Choroid plexus epithelial cell (primary cell): Measurements from ENCODE around the gene WASF2.
A peak's percentile ranks its signal among the peaks of the same experiment; 100 is the strongest.

Source experiments
- DNase-seq: peaks from one replicate; pipeline ENCODE4 v3.0.0-alpha.2; 2010; ENCODE audit warnings: low read depth
- H3K4me3 ChIP-seq: 2 replicates; pipeline ENCODE4 v1.5.1; 2011; ENCODE audit warnings: low read depth, mild to moderate bottlenecking, control low read depth, low read length, moderate library complexity
- TF ChIP-seq, protein P1 (sequence below): conservative IDR thresholded peaks from 2 replicates; pipeline ENCODE4 v1.5.1; 2011; ENCODE audit warnings: low read depth, mild to moderate bottlenecking, control low read depth, inconsistent platforms, low read length, moderate library complexity

Gene WASF2

DNA sequence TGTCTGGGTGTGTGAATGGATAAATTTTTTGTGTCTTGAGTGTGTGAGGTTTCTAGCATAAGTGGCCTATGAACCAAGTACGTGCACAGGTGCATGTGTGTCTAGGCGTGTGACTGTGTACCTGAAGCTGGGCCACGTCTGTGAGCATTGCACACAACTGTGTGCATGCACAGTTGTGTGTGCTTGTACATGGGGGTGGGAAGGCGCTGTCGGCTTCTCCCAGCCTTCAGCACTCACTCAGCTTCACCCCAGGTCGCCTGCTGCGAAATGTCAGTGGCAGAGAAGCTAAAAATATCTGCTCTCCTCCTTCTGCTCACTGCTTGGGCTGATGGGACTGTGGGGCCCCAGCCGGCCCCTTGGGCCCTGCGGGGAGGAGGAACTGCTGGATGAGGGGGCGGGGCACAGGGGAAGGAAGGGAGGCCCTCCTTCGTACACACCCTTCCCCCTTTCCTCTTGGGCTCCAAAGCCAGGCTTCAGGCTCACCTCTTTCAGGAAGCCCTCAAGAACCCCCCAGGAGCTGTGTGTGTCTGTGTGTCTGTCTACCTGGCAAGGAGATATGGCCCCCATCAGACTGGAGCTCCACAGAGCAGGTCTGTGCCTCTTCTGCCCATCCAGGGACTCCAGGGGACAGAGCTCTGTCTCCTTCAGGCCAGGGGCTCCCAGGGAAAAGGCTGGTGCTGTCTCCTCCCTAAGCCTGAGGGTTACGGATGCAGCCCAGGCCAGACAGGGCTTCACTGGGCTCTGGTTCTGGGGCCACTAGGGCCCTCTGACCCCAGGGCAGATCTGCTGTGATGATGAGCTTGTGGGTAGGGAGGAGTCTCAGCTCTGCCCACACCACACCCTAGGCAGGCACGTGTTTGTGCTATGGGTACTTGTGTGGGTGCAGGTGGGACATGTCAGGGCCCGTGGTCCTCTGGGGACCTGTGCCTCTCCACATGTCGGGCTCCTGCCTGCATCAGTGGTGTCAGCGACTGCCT lies 35.6 kb upstream of the WASF2 start:
- H3K4me3 ChIP-seq, result peak overlapping the region; percentile 18
- peak; percentile 83 for DNase-seq
- TF ChIP-seq, protein P1, sequence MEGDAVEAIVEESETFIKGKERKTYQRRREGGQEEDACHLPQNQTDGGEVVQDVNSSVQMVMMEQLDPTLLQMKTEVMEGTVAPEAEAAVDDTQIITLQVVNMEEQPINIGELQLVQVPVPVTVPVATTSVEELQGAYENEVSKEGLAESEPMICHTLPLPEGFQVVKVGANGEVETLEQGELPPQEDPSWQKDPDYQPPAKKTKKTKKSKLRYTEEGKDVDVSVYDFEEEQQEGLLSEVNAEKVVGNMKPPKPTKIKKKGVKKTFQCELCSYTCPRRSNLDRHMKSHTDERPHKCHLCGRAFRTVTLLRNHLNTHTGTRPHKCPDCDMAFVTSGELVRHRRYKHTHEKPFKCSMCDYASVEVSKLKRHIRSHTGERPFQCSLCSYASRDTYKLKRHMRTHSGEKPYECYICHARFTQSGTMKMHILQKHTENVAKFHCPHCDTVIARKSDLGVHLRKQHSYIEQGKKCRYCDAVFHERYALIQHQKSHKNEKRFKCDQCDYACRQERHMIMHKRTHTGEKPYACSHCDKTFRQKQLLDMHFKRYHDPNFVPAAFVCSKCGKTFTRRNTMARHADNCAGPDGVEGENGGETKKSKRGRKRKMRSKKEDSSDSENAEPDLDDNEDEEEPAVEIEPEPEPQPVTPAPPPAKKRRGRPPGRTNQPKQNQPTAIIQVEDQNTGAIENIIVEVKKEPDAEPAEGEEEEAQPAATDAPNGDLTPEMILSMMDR, result no peak

DNA sequence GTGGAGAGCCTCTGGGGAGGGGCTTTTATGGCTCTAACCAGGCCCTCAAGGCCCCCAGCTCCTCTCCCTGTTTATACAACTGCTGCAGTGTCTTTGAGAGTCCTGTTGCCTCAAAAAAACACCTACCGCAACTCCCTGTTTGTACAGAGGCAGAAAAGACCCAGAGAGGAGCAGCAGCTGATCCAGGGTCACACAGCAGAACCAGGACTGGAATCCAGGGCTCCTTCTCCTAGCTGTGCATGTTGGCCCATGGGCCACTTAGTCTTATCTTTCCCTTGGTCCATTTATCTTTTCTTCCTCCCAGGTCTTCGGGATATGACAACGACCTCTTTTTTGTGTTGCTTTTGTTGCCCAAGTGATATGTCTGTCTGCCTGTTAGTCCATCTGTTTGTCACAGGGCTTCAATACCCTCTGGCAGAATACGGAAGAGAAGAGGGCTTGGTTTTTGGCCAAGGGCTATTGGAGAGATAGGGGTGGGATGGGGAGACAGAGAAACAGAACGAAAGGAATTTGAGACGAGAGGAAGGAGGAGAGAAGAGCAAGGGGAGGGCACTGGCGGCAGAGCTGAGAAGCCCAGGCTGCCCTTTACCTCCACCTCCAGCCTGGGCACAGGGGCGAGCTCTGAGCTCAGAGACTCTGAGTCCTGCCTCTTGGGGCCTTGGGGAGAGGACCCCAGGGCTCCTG lies 33.5 kb upstream of the WASF2 start:
- DNase-seq, result no peak
- H3K4me3 ChIP-seq, result no peak overlapping the region
- TF ChIP-seq, protein P1, result no peak

DNA sequence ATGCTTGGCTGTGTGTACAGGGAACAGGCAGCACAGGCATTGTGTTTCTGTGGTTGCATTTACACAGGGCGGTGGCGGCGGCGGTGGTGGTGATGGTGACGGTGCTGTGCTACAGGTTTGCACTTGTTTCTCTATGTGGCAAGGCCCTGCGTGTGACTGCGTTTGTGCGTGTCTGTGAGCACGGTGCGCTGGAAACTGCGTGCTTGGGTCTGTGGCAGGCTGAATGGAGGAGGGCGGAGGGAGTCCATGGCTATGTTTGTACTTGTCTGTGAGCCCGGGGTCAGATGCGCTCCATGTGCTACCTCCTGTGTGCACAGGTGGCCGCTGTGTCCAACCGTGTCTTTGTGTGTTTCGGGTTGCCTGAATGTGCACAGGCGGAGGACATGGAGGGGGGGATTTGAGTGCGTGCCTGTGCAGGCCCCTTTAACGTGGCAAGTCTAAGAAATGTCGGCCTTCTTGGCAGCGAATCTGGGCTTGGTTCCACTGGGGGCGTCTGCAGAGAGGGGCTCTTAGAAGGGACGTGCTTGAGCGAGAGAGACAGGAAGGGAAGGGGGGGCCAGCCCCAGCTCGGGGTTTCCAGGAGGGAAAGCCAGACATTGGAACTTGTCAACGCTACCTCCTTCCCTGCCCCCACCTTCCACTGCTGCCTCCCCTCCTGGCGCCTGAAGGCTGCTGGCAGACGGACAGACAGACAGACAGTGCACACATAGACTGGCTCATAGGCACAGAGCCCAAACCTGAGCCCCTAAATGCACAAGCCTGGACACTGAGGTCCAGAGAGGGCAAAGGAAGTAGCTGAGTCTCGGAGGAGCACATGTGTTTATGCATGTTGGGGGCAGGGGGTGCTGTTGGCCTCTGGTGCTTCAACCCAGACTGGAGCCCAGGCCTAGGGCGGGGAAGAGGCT lies 32.7 kb upstream of the WASF2 start:
- DNase-seq, result peak; percentile 56
- TF ChIP-seq, protein P1, result peak; percentile 38
- H3K4me3 ChIP-seq, result no peak overlapping the region

DNA sequence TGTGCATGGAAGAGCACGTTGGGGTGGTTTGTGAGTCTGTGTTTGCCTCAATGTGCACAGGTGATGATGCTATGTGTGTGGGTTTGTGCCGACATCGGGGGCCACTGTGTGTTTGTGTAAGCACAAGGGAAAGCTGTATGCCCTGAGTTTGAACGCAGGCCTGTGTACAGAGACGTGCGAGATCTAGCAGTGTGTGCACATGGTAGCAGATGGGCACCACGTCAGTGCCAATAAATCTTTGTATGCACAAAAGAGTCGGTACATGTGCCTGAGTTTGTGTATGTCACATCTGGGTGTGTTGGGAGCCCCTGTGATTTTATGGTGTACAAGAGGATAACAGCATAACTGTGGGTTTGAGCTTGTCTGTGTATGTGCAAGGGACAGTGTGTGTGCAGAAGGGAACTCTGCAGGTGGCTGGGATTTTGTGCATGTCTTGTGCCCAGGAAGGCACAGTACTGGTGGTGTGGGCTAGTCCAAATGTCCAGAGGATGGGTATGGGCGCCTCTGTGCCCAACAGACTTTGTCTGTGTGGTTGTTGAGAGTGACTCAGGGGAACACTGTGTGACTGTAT lies 32.0 kb upstream of the WASF2 start:
- DNase-seq, result no peak
- H3K4me3 ChIP-seq, result no peak overlapping the region

DNA sequence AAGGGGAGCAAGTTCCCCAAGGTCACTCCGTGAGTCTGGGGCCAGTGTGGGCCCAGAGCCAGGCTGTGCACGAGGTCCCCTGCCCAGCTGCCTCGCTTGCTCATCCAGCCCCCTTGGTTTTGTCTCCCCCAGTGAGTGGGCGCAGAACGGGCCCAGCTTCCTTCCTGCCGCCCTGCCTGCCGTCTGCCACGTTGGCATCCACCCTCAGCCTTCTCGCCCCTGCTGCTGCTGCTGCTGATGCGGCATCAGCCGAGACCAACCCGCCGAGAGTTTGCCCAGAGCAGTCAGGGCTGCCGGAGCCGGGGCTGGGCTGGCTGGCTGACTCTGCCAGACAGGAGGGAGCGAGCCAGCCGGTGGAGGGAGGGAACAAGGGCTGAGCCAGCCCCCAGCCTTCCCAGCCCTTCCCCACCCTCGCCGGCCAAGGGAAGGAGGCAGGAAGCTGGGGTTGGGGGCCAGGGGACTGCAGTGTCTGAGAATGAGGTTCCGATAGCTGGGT lies 31.4 kb upstream of the WASF2 start:
- TF ChIP-seq, protein P1, result no peak
- DNase-seq, result no peak
- H3K4me3 ChIP-seq, result no peak overlapping the region

More for the DNA sequence above, 32.0 kb upstream of the WASF2 start:
- TF ChIP-seq, protein P1, result no peak

DNA sequence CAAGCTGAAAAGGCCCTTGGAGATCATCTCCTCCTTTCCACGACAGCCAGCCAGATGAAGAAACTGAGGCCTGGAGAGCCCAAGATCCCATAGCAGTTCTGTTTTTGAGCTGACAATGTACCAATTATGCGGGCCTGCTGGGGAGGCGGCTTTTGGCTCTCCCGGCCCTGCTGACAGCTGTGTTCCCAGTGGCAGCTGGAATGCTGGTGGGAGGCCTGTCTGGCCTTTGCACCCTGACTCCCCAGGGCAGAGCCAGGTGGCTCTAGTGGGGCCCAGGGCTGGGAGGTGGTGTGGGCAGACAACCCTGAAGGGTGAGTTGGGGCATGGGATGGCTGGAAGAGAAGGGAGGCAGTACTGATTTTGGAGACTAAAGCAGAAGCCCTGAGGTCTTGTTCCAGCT lies 30.7 kb upstream of the WASF2 start:
- DNase-seq, result no peak
- no peak overlapping the region for H3K4me3 ChIP-seq
- TF ChIP-seq, protein P1, result no peak
